Erythroblast (primary cell): ENCODE measurements around the gene CEP95.

Experiments
- DNase-seq, 2 experiments: peaks; one replicate each; lab custom pipeline; 2025; lab: John Stamatoyannopoulos, UW
- GATA1 ChIP-seq: IDR thresholded peaks from 2 replicates; pipeline ENCODE4 v1.6.1; 2011; ENCODE audit warnings: low read depth, mild to moderate bottlenecking, control low read depth, low read length, moderate library complexity
- POLR2A ChIP-seq: IDR thresholded peaks from 2 replicates; pipeline ENCODE4 v1.6.1; 2011; ENCODE audit warnings: mild to moderate bottlenecking, low read length

Gene CEP95

GRCh38 chr17:64580384-64581315 lies 73.9 kb downstream of the CEP95 start:
- TF ChIP-seq POLR2A (no peak), GATA1 (no peak)
- no peak for DNase-seq

GRCh38 chr17:64583038-64583437 lies 76.3 kb downstream of the CEP95 start:
- DNase-seq: no peak
- TF ChIP-seq GATA1 (no peak), POLR2A (no peak)

- TF ChIP-seq GATA1: no peak
- no peak for DNase-seq
Observed at GRCh38 chr17:64585146-64585545, 78.4 kb downstream of the CEP95 start.
